Measurements from ENCODE around the gene ACBD4.

DNA sequence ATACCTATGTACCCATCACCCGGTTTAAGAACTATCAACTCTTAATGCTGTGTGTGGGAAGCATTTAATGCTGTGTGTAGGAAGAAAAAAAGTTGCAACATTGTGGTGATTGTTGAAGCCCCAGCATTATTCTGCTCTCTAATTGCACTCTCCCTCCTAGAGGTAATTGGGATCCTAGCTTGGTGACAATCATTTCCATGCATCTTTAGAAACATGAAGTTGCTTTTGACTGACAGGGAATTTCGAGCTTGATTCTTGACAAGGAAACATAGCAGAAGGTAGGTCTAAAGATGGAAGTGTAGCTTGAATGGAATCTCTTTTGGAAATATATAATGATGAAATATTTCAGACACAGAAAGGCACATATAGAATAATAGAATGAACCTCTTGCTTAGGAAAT is 53.5 kb downstream of the ACBD4 start:
- TF ChIP-seq, protein P1, sequence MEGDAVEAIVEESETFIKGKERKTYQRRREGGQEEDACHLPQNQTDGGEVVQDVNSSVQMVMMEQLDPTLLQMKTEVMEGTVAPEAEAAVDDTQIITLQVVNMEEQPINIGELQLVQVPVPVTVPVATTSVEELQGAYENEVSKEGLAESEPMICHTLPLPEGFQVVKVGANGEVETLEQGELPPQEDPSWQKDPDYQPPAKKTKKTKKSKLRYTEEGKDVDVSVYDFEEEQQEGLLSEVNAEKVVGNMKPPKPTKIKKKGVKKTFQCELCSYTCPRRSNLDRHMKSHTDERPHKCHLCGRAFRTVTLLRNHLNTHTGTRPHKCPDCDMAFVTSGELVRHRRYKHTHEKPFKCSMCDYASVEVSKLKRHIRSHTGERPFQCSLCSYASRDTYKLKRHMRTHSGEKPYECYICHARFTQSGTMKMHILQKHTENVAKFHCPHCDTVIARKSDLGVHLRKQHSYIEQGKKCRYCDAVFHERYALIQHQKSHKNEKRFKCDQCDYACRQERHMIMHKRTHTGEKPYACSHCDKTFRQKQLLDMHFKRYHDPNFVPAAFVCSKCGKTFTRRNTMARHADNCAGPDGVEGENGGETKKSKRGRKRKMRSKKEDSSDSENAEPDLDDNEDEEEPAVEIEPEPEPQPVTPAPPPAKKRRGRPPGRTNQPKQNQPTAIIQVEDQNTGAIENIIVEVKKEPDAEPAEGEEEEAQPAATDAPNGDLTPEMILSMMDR (IDR thresholded peaks at IDR 0.05) = no peak
- TF ChIP-seq POLR2A (IDR thresholded peaks at IDR 0.05) = no peak
